Smooth muscle cell (in vitro differentiated cells): Measurements from ENCODE around the gene HAUS5. TPM values are rescaled to one million over a fixed set of nuclear protein-coding genes. Genes with fewer than 3 reads are reported as not detected.

Experiments used
- DNase-seq: peaks from one replicate; lab custom pipeline; 2025; ENCODE audit not compliant: unreplicated experiment; lab: John Stamatoyannopoulos, UW
- H2AFZ ChIP-seq: fragments of 200-600 bp; sonication (generic); 2 replicates; pipeline ENCODE4 v1.6.0; 2016; ENCODE audit warnings: antibody characterized with exemption, low read depth, mild to moderate bottlenecking
- H3F3A ChIP-seq: fragments of 200-600 bp; sonication (generic); 2 replicates; pipeline ENCODE4 v1.6.0; 2017; ENCODE audit warnings: antibody characterized with exemption, low read depth
- H3K27ac ChIP-seq: fragments of 200-600 bp; sonication (generic); 2 replicates; pipeline ENCODE4 v1.5.1; 2016; ENCODE audit warnings: low read depth, mild to moderate bottlenecking
- H3K27me3 ChIP-seq: fragments of 200-600 bp; sonication (generic); 2 replicates; pipeline ENCODE4 v1.6.1; 2016; ENCODE audit warnings: low read depth, mild to moderate bottlenecking
- H3K36me3 ChIP-seq: fragments of 200-600 bp; sonication (generic); 2 replicates; pipeline ENCODE4 v1.5.1; 2016; ENCODE audit warnings: low read depth
- H3K4me1 ChIP-seq: fragments of 200-600 bp; sonication (generic); 2 replicates; pipeline ENCODE4 v1.5.1; 2016; ENCODE audit warnings: low read depth
- H3K4me2 ChIP-seq: fragments of 200-600 bp; sonication (generic); 2 replicates; pipeline ENCODE4 v1.6.0; 2016; ENCODE audit warnings: mild to moderate bottlenecking
- H3K4me3 ChIP-seq: fragments of 200-600 bp; sonication (generic); 2 replicates; pipeline ENCODE4 v1.5.1; 2016; ENCODE audit warnings: mild to moderate bottlenecking
- H3K79me2 ChIP-seq: fragments of 200-600 bp; sonication (generic); 2 replicates; pipeline ENCODE4 v1.6.0; 2016; ENCODE audit warnings: low read depth, mild to moderate bottlenecking
- H3K9ac ChIP-seq: fragments of 200-600 bp; sonication (generic); 2 replicates; pipeline ENCODE4 v1.6.0; 2016; ENCODE audit warnings: low read depth
- H3K9me3 ChIP-seq: fragments of 200-600 bp; sonication (generic); replicated peaks from 2 replicates; pipeline ENCODE4 v1.5.1; 2016; ENCODE audit warnings: low read depth
- H4K20me1 ChIP-seq: fragments of 200-600 bp; sonication (generic); 2 replicates; pipeline ENCODE4 v1.6.0; 2016; ENCODE audit warnings: low read depth
- WGBS: methylation state at CpG from one replicate; pipeline ENCODE4 v1.1.7; 2016; ENCODE audit warnings: low lambda C conversion rate; 5-methylcytosine and 5-hydroxymethylcytosine counted together
- polyA plus RNA-seq: library from polyadenylated mRNA; unstranded; fragments of >200 nt; fragmentation: Nextera tagmentation; extraction: Ambion mirVana; gene quantifications from 2 replicates; pipeline ENCODE4 v1.2.1, GENCODE V29; 2016
- total RNA-seq: library from RNA; depleted of rRNA; stranded (reverse); fragments of >200 nt; gene quantifications from 2 replicates; pipeline ENCODE4 v1.2.3, GENCODE V29; 2014
- TF ChIP-seq, protein P1 (sequence below): fragments of 200-600 bp; sonication (generic); IDR thresholded peaks from 2 replicates; pipeline ENCODE4 v1.5.1; 2017; ENCODE audit warnings: borderline replicate concordance, mild to moderate bottlenecking, antibody characterized with exemption; ENCODE audit not compliant: insufficient read depth, poor library complexity, severe bottlenecking

HAUS5 gene
- total and polyA plus RNA-seq, 2 experiments from 2014 or later, result 6.4 to 14.0 TPM

DNA sequence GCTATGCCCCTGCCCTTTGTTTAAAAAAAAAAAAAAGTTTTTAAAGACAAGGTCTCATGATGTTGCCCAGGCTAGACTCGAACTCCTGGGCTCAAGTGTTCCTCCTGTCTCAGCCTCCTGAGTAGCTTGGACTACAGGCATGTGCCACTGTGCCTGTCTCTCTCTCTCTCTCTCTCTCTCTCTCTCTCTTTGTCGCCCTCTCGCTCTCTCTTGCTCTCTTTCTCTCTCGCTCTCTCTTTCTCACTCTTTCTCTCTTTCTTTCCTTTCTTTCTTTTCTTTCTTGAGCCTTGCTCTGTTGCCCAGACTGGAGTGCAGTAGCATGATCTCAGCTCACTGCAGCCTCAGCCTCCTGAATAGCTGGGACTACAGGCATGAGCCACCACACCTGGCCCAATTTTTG lies 43.1 kb downstream of the HAUS5 start:
- Histone ChIP-seq H2AFZ (no peak overlapping the region), H3K27me3 (no peaks in the 10 kb centered on the region), H3K79me2 (peaks cover 11% of the 10 kb centered on the region), H3F3A (no peaks in the 10 kb centered on the region), H3K4me2 (no peak overlapping the region), H3K9me3 (no peaks in the 10 kb centered on the region), H3K27ac (no peak overlapping the region), H3K9ac (no peak overlapping the region), H3K4me3 (no peak overlapping the region), H3K36me3 (peaks cover 10% of the 10 kb centered on the region), H3K4me1 (no peaks in the 10 kb centered on the region), H4K20me1 (peaks cover 29% of the 10 kb centered on the region)
- 93% methylated on average over 4 of the region's 4 CpGs for WGBS
- DNase-seq, result no peak
- TF ChIP-seq, protein P1, sequence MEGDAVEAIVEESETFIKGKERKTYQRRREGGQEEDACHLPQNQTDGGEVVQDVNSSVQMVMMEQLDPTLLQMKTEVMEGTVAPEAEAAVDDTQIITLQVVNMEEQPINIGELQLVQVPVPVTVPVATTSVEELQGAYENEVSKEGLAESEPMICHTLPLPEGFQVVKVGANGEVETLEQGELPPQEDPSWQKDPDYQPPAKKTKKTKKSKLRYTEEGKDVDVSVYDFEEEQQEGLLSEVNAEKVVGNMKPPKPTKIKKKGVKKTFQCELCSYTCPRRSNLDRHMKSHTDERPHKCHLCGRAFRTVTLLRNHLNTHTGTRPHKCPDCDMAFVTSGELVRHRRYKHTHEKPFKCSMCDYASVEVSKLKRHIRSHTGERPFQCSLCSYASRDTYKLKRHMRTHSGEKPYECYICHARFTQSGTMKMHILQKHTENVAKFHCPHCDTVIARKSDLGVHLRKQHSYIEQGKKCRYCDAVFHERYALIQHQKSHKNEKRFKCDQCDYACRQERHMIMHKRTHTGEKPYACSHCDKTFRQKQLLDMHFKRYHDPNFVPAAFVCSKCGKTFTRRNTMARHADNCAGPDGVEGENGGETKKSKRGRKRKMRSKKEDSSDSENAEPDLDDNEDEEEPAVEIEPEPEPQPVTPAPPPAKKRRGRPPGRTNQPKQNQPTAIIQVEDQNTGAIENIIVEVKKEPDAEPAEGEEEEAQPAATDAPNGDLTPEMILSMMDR, result no peak

DNA sequence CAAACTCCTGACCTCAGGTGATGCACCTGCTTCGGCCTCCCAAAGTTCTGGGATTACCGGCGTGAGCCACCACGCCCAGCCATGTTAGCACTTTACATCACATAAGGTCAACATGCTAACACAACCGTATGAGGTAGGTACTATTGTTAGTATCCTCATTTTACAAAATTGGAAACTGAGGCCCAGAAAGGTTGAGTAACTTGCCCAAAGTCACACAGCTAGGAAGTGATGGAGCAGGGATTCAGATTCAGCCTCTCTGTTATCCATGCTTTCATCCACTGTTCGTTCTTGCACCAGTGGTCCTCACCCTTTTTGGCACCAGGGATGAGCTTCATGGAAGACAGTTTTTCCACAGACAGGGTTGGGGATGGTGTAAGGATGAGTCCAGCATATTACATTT lies 44.2 kb downstream of the HAUS5 start:
- H3K9me3 ChIP-seq, result no peaks in the 10 kb centered on the region
- H3K36me3 ChIP-seq, result peaks cover 10% of the 10 kb centered on the region

DNA sequence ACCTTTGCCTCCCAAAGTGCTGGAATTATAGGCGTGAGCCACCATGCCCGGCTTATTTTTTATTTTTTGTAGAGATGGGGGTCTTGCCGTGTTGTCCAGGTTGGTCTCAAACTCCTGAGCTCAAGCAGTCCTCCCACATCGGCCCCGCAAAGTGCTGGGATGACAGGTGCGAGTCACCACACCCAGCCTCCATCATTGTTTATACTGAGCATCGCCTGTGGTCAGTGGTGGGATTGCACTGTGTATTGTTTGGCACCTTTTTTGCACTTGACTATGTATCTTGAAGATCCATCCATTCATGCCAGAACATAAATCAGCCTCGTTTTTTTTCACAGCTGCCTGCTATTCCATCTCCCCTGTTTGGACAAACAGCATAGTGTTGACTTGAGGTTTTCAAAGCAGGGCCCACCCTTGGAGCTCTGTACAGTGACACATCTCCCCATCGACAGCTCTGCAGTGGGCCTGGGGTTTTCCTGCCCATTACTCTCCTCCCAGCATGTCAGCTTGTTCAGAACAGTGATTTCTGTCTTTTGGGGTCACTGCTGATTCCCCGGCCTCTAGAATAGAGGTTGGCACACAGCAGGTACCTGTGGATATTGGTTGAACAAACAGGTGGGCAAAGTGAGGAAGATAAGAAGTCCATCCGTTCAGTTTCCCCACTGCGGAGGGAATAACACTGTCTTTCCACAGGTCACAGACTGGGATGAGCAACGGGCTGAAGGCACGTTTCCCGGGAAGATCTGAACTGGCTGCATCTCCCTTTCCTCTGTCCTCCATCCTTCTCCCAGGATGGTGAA lies 45.6 kb downstream of the HAUS5 start:
- no peak for DNase-seq
- 94% methylated on average over 15 of the region's 15 CpGs for WGBS
- H4K20me1 ChIP-seq, result peaks cover 29% of the 10 kb centered on the region
- no peaks in the 10 kb centered on the region for H3K79me2 ChIP-seq
- TF ChIP-seq, protein P1, result no peak
- H3K4me1 ChIP-seq, result no peaks in the 10 kb centered on the region
- no peak overlapping the region for H3K9ac ChIP-seq
- H3K9me3 ChIP-seq, result no peaks in the 10 kb centered on the region
- H3K4me3 ChIP-seq, result no peak overlapping the region
- no peak overlapping the region for H3K27ac ChIP-seq
- no peak overlapping the region for H2AFZ ChIP-seq
- no peak overlapping the region for H3K4me2 ChIP-seq
- no peaks in the 10 kb centered on the region for H3F3A ChIP-seq
- H3K36me3 ChIP-seq, result peaks cover 10% of the 10 kb centered on the region
- no peaks in the 10 kb centered on the region for H3K27me3 ChIP-seq

More for the DNA sequence above, 44.2 kb downstream of the HAUS5 start:
- no peaks in the 10 kb centered on the region for H3K79me2 ChIP-seq
- H3K4me2 ChIP-seq, result no peak overlapping the region
- no peak overlapping the region for H3K9ac ChIP-seq
- H3K4me1 ChIP-seq, result no peaks in the 10 kb centered on the region
- H3K4me3 ChIP-seq, result no peak overlapping the region
- no peaks in the 10 kb centered on the region for H3F3A ChIP-seq
- H3K27me3 ChIP-seq, result no peaks in the 10 kb centered on the region
- DNase-seq, result no peak
- TF ChIP-seq, protein P1, result no peak
- no peak overlapping the region for H3K27ac ChIP-seq
- H2AFZ ChIP-seq, result no peak overlapping the region
- WGBS, result 98% methylated on average over 6 of the region's 6 CpGs
- H4K20me1 ChIP-seq, result peaks cover 29% of the 10 kb centered on the region

DNA sequence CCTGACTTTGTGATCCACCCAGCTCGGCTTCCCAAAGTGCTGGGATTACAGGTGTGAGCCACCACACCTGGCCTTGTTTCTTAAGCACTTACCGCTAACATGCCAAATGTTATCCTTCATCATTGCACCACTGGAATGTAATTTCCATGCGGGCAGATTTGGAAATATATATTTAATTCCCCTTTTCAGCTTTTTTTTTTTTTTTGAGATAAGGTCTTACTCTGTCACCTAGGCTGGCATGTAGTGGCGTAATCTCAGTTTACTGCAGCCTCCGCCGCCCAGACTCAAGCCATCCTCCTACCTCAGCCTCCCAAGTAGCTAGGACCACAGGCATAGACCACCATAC lies 49.4 kb downstream of the HAUS5 start:
- DNase-seq, result no peak
- H4K20me1 ChIP-seq, result peaks cover 16% of the 10 kb centered on the region
- TF ChIP-seq, protein P1, result no peak
- no peak overlapping the region for H3K4me2 ChIP-seq
- H3K4me3 ChIP-seq, result no peak overlapping the region
- no peaks in the 10 kb centered on the region for H3K27me3 ChIP-seq
- 94% methylated on average over 6 of the region's 6 CpGs for WGBS
- H3K36me3 ChIP-seq, result peaks cover 10% of the 10 kb centered on the region
- H3F3A ChIP-seq, result no peaks in the 10 kb centered on the region
- H3K27ac ChIP-seq, result no peak overlapping the region
- no peaks in the 10 kb centered on the region for H3K79me2 ChIP-seq
- H3K4me1 ChIP-seq, result no peaks in the 10 kb centered on the region
- no peak overlapping the region for H3K9ac ChIP-seq
- H2AFZ ChIP-seq, result no peak overlapping the region
- H3K9me3 ChIP-seq, result no peaks in the 10 kb centered on the region
